CD4-positive, alpha-beta memory T cell (primary cell): Measurements from ENCODE around the gene MICA. TPM values are rescaled to one million over a fixed set of nuclear protein-coding genes. Genes with fewer than 3 reads are reported as not detected.
"Not testable (repeated sequence)": the region's sequence is repeated elsewhere in the genome, so short reads cannot be mapped to it uniquely, and the experiment has no call there.

Experiments
- CTCF ChIA-PET: fragments of 350-600 bp; sonication (Branson Sonifier 250); formaldehyde crosslinking; loops from one replicate; lab custom pipeline; 2021; ENCODE audit warnings: inconsistent platforms; ENCODE audit not compliant: partially characterized antibody; lab: Charles Lee
- POLR2A ChIA-PET: fragments of 350-600 bp; sonication (Branson Sonifier 250); formaldehyde crosslinking; loops from one replicate; lab custom pipeline; 2021; ENCODE audit not compliant: partially characterized antibody; lab: Charles Lee
- DNase-seq, 5 donors: peaks; one replicate each; pipeline versions ENCODE4 v3.0.0 to v3.0.0-alpha.2; 2020 to 2022; ENCODE audit warnings: mixed read lengths in 1 of 5
- H3K27ac ChIP-seq: one replicate; pipeline ENCODE4 v1.7.0; 2013; ENCODE audit warnings: low read depth, low read length
- H3K27me3 ChIP-seq: 2 replicates; pipeline ENCODE4 v1.7.0; 2013; ENCODE audit warnings: mild to moderate bottlenecking, low read length, moderate library complexity; ENCODE audit not compliant: insufficient read depth
- H3K36me3 ChIP-seq: 2 replicates; pipeline ENCODE4 v1.7.0; 2013; ENCODE audit warnings: mild to moderate bottlenecking, low read length, moderate library complexity; ENCODE audit not compliant: insufficient read depth
- H3K4me1 ChIP-seq: 2 replicates; pipeline ENCODE4 v1.7.0; 2013; ENCODE audit warnings: mild to moderate bottlenecking, low read length, moderate library complexity; ENCODE audit not compliant: insufficient read depth
- H3K4me3 ChIP-seq, 2 donors: one replicate each; pipeline ENCODE4 v1.7.0; 2013; ENCODE audit warnings: low read length in 2 of 2, mild to moderate bottlenecking in 1 of 2
- H3K9me3 ChIP-seq, 2 donors: one replicate each; pipeline ENCODE4 v1.7.0; 2013; ENCODE audit warnings: low read length in 2 of 2, control low read depth in 1 of 2; ENCODE audit not compliant: control insufficient read depth in 1 of 2
- H3K27ac Mint-ChIP-seq, 7 donors: one replicate each; pipeline ENCODE4 v1.8.0; 2020 to 2021; ENCODE audit warnings: mixed read lengths in 7 of 7, mild to moderate bottlenecking in 6 of 7, inconsistent platforms in 3 of 7, moderate library complexity in 3 of 7
- H3K27me3 Mint-ChIP-seq, 2 donors: one replicate each; pipeline ENCODE4 v1.8.0; 2020 to 2021; ENCODE audit warnings: mixed read lengths in 2 of 2
- H3K36me3 Mint-ChIP-seq, 2 donors: one replicate each; pipeline ENCODE4 v1.8.0; 2020 to 2021; ENCODE audit warnings: mixed read lengths in 2 of 2, inconsistent platforms in 1 of 2, mild to moderate bottlenecking in 1 of 2
- H3K4me1 Mint-ChIP-seq, 4 donors: one replicate each; pipeline ENCODE4 v1.8.0; 2020 to 2021; ENCODE audit warnings: mixed read lengths in 4 of 4, mild to moderate bottlenecking in 1 of 4
- H3K4me3 Mint-ChIP-seq, 8 donors: one replicate each; pipeline ENCODE4 v1.8.0; 2020 to 2021; ENCODE audit warnings: mixed read lengths in 8 of 8, mild to moderate bottlenecking in 7 of 8, moderate library complexity in 6 of 8, inconsistent platforms in 3 of 8
- H3K9me3 Mint-ChIP-seq, 8 donors: one replicate each; pipeline ENCODE4 v1.8.0; 2020 to 2021; ENCODE audit warnings: mixed read lengths in 8 of 8, mild to moderate bottlenecking in 5 of 8, inconsistent platforms in 3 of 8, moderate library complexity in 1 of 8
- intact Hi-C: fragments of 100-400 bp; cut with micrococcal nuclease; formaldehyde crosslinking; loops from one replicate; pipeline ENCODE4 v1.15.1; 2023
- polyA plus RNA-seq, 2 donors: library from polyadenylated mRNA; unstranded; fragments of 300-500 nt; fragmentation: Illumina TruSeq; gene quantifications; one replicate each; pipeline ENCODE4 v1.2.3, GENCODE V29; 2021
- total RNA-seq, 2 experiments: library from RNA; stranded (reverse); gene quantifications; one replicate each; pipeline ENCODE4 v1.2.3, GENCODE V29; 2021

Gene MICA
- total and polyA plus RNA-seq, 4 experiments from 2014 or later, result 3.5 to 21.2 (median 11.9) TPM

DNA sequence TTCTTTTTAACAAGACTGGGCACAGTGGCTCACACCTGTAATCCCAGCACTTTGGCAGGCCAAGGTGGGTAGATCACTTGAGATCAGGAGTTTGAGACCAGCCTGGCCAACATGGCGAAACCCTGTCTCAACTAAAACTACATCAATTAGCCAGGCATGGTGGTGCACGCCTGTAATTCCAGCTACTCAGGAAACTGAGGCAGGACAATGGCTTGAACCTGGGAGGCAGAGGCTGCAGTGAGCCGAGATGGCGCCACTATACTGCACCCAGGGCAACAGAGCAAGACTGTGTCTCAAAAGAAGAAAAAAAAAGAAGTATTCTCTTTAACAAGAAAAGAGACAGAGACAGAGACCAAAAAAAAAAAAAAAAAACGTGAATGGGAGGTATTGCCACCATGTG lies 56.5 kb downstream of the MICA start:
- H3K27ac Mint-ChIP-seq, result peak overlapping the region in 1 of 7 donors; percentile 27
- not testable (repeated sequence) for H3K4me3 Mint-ChIP-seq

DNA sequence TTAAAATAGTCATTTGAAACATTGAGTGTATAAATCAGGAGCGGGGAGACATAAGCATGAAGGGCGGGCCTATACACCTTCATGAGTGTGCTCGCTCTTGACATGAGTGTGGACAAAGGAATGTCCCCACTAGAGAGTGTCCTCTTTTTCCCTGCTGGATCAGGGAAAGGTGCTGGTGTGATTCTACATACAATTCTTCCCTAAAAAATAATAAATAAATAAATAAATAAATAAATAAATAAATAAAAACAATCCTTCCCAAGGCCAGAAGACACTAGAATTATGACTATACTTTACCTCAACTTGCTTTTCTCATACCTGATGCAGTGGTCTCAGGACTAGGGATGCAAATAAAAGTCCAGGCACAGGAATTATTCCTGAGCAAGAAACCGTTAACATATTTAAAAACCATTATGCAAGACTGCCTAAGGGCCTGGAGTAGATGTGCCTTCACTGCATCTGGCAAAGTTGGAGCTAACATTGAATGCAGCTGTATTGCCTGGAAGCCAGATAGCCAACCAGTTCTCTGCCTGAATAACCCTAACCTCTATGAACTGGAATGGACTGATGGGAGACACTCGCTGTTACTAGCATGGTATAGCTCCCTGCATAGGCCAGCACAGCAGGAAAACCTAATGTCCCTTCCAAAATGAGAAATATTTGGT lies 57.1 kb downstream of the MICA start:
- no peak overlapping the region for H3K27ac ChIP-seq
- peaks cover 0 to 1% (median 0%) of the 10 kb centered on the region in 8 donors for H3K9me3 Mint-ChIP-seq
- no peaks in the 10 kb centered on the region for H3K9me3 ChIP-seq
- peak overlapping the region; percentile 59 to 99 (median 77) for H3K27ac Mint-ChIP-seq
- DNase-seq, result no peak
- peak overlapping the region in 5 of 8 donors; percentile 5 to 71 (median 46) for H3K4me3 Mint-ChIP-seq
- H3K36me3 Mint-ChIP-seq, result peaks cover 18 to 29% of the 10 kb centered on the region in 2 donors
- intact Hi-C loops, result no loop called here
- CTCF ChIA-PET, result interaction anchor here (1.1 kb wide), 1 partner anchor 19 kb away, joined by 4 read pairs; no protein-coding TSS in a partner anchor
- H3K4me3 ChIP-seq, result no peak overlapping the region
- no peaks in the 10 kb centered on the region for H3K27me3 ChIP-seq
- POLR2A ChIA-PET, result interaction anchor here (3.0 kb wide), 1 partner anchor 11 kb away, joined by 24 read pairs; no protein-coding TSS in a partner anchor
- H3K4me1 ChIP-seq, result peaks cover 28% of the 10 kb centered on the region
- peaks cover 5% of the 10 kb centered on the region for H3K36me3 ChIP-seq
- H3K27me3 Mint-ChIP-seq, result no peaks in the 10 kb centered on the region
- peaks cover 22 to 46% (median 34%) of the 10 kb centered on the region in 4 donors for H3K4me1 Mint-ChIP-seq

More for the DNA sequence above, 56.5 kb downstream of the MICA start:
- H3K4me1 ChIP-seq, result peaks cover 22% of the 10 kb centered on the region
- H3K27me3 ChIP-seq, H3K4me3 ChIP-seq, H3K9me3 ChIP-seq, H3K9me3 Mint-ChIP-seq, intact Hi-C loops, DNase-seq, H3K27ac ChIP-seq, H3K27me3 Mint-ChIP-seq, POLR2A ChIA-PET, H3K36me3 ChIP-seq, CTCF ChIA-PET: not testable (repeated sequence)
- H3K36me3 Mint-ChIP-seq, result peaks cover 12 to 23% of the 10 kb centered on the region in 2 donors
- H3K4me1 Mint-ChIP-seq, result peaks cover 16 to 40% (median 28%) of the 10 kb centered on the region in 4 donors

DNA sequence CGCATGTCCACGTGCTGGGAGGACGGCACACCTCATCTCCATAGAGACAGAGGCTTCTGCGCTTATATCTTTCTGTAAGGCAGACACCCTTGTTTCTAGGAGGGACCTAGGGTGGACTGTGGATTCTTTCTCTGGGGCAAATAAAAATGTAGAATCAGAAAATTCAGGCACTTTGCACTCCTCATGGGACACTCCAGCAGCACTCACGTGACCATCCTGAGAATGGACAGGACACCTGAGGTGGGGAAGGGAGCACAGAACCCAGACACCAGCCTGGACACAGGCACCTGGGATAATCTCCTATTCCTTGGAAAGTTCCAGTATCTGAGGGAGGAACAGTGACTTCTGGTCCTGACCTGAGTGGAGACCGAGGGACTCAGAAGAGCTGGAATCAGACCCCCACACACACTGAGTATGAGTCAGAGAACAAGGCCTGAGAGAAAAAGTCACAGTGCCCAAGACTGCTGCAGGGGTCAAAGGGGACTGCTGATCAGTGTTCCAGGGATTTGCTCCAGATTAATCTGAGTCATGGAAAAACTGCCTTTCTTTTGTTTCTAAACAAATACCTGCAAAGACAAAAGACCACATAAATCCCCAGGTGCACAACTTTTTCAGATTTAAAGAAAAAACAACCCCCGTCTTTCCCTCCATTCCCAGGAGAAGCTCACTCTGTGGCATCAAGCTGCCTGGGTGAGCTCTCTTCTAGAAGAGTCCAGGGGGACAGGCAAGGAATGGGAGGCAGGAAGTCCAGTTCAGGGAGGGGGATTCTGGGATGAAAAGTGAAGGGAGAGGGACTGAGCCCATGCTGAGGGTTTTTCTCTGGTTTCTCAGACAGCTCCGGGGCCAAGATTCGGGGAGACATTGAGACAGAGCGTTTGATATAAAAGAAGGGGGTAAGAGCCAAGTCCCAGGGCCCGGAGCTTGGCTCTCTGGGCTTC lies 58.9 kb downstream of the MICA start:
- ChIA-PET CTCF (interaction anchor here (0.8 to 1.7 kb wide), 5 partner anchors 10 to 333 kb away, joined by 3 to 5 read pairs (median 3); no protein-coding TSS in a partner anchor), POLR2A (interaction anchor here (0.7 to 3.7 kb wide), 20 partner anchors 9 to 510 kb away, joined by 3 to 33 read pairs (median 4); partner anchors contain the start of genes BAG6, DDX39B, DXO and LTB)
- no peaks in the 10 kb centered on the region for H3K27me3 ChIP-seq
- H3K4me1 Mint-ChIP-seq, result peaks cover 39 to 64% (median 52%) of the 10 kb centered on the region in 4 donors
- peaks cover 18 to 47% of the 10 kb centered on the region in 2 donors for H3K36me3 Mint-ChIP-seq
- H3K4me3 ChIP-seq, result peak overlapping the region; percentile 82 to 85
- peak overlapping the region; percentile 97 to 100 (median 100) for H3K4me3 Mint-ChIP-seq
- peaks cover 0 to 1% (median 0%) of the 10 kb centered on the region in 8 donors for H3K9me3 Mint-ChIP-seq
- peaks cover 5% of the 10 kb centered on the region for H3K36me3 ChIP-seq
- intact Hi-C loops, result no loop called here
- H3K9me3 ChIP-seq, result no peaks in the 10 kb centered on the region
- H3K4me1 ChIP-seq, result peaks cover 46% of the 10 kb centered on the region
- peak overlapping the region; percentile 99 for H3K27ac ChIP-seq
- no peaks in the 10 kb centered on the region for H3K27me3 Mint-ChIP-seq
- no peak for DNase-seq
- H3K27ac Mint-ChIP-seq, result peak overlapping the region; percentile 99 to 100 (median 100)

DNA sequence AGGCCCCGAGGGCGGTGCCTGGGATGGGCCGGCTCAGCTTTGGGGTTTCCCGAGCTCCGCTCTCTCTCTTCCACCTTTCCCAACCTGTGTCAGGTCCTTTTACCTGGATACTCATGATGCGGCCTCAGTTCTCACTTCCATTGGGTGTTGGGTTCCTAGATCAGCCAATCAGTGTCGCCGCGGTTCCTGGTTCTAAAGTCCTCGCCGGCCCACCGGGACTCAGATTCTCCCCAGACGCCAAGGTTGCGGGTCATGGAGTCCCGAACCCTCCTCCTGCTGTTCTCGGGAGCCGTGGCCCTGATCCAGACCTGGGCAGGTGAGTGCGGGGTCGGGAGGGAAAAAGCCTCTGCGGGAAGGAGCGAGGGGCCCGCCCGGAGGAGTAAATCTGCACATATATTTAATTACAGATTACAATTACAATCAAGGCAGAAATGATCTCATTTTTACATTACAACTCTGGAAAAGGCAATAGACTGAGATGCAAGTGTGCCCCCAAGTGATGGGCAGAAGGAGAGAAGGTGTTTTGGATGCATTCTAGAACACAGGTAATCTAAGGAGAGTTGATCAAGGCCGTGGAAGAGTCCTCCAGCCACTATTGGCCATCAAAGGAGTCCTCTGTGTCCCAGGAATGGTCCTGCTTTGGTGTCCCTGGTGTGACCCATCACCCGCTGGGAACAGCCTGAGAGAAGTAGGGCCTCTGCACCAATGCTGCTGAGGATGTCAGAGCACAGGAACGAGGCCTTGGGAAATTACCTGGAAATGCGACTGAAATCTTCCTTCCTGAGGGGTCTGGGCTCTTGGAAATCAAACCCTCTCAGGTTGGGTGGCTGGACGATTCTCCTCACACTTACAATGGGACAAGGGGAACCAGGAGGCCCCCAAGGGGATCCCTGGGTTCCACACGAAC lies 59.8 kb downstream of the MICA start:
- Histone ChIP-seq H3K9me3 (no peaks in the 10 kb centered on the region), H3K27me3 (no peaks in the 10 kb centered on the region), H3K36me3 (peaks cover 5% of the 10 kb centered on the region), H3K4me1 (peaks cover 55% of the 10 kb centered on the region), H3K27ac (peak overlapping the region; percentile 99), H3K4me3 (peak overlapping the region; percentile 82 to 85)
- peaks cover 18 to 57% of the 10 kb centered on the region in 2 donors for H3K36me3 Mint-ChIP-seq
- peak overlapping the region; percentile 99 to 100 (median 100) for H3K27ac Mint-ChIP-seq
- H3K4me3 Mint-ChIP-seq, result peak overlapping the region; percentile 97 to 100 (median 100)
- intact Hi-C loops, result loop anchor here (1.0 kb wide), 1 partner anchor 30 kb away; no protein-coding TSS in a partner anchor
- H3K9me3 Mint-ChIP-seq, result peaks cover 0 to 1% (median 0%) of the 10 kb centered on the region in 8 donors
- peak; percentile 91 to 96 (median 94) for DNase-seq
- POLR2A ChIA-PET, result interaction anchor here (0.6 to 3.7 kb wide), 21 partner anchors 8 to 509 kb away, joined by 3 to 33 read pairs (median 4); partner anchors contain the start of genes BAG6, DDX39B, DXO and LTB
- no peaks in the 10 kb centered on the region for H3K27me3 Mint-ChIP-seq
- CTCF ChIA-PET, result interaction anchor here (0.8 to 1.7 kb wide), 5 partner anchors 9 to 333 kb away, joined by 3 to 5 read pairs (median 3); no protein-coding TSS in a partner anchor
- H3K4me1 Mint-ChIP-seq, result peaks cover 47 to 73% (median 60%) of the 10 kb centered on the region in 4 donors

DNA sequence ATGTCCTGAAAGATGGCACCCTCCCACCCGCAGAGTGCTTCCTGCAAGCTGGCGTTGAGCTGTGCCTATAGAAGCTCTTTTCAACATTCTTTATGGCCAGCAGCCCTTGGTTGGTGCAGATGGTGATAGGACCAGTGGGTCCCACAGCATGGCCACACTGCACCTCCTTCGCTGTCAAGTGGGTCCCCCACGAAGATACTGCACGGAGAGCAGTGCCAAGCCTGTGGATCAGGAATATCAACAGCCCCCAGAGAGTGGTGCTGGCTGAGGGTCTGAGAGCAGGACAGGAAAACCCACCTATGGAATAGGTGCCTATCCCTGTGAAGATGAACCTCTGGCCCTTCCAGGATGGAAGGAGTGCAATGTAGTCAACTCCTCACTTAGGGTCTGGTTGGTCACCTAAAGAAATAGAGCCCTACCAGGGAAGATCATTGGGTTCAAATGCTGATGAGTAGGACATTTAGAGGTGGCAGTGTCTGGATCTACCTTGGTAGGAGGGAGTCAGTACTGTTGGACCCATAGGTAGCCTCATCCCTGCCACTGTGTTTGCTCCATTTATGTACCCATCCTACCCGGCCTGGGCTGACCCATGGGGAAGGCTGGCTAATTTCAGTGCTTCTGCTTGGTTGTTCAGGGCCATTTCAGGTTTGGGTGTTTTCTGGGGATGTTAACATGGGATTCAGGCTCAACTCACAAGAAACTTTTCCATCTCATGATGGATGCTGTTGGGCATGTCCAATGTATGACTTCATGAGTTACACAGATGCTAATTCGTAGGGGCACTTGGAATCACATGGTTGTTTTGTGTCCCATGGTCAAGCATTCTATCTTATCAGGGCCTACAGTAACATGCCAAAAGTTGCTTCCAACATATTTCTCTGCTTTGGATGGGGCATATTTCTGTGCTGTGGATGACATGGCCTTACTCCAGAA lies 61.1 kb downstream of the MICA start:
- ChIA-PET CTCF (no interaction called here), POLR2A (interaction anchor here (0.6 to 3.7 kb wide), 5 partner anchors 30 to 370 kb away, joined by 3 to 33 read pairs (median 3); partner anchors contain the start of gene DDX39B)
- peak overlapping the region; percentile 99 for H3K27ac ChIP-seq
- no peaks in the 10 kb centered on the region for H3K27me3 Mint-ChIP-seq
- H3K4me3 Mint-ChIP-seq, result peak overlapping the region; percentile 97 to 100 (median 100)
- H3K36me3 ChIP-seq, result peaks cover 5% of the 10 kb centered on the region
- intact Hi-C loops, result no loop called here
- H3K4me1 Mint-ChIP-seq, result peaks cover 58 to 86% (median 72%) of the 10 kb centered on the region in 4 donors
- no peak for DNase-seq
- H3K27me3 ChIP-seq, result no peaks in the 10 kb centered on the region
- H3K4me1 ChIP-seq, result peaks cover 68% of the 10 kb centered on the region
- peaks cover 0 to 1% (median 0%) of the 10 kb centered on the region in 8 donors for H3K9me3 Mint-ChIP-seq
- peaks cover 18 to 62% of the 10 kb centered on the region in 2 donors for H3K36me3 Mint-ChIP-seq
- no peaks in the 10 kb centered on the region for H3K9me3 ChIP-seq
- peak overlapping the region; percentile 99 to 100 (median 100) for H3K27ac Mint-ChIP-seq
- H3K4me3 ChIP-seq, result peak overlapping the region; percentile 82 to 85
